PC-3 (cell line): ENCODE measurements around the gene ATOH8.

Source experiments
- CTCF ChIP-seq: fragments of 300-600 bp; sonication (generic); conservative IDR thresholded peaks from 2 replicates; pipeline ENCODE4 v1.5.1; 2017; ENCODE audit warnings: antibody characterized with exemption, low read depth, mild to moderate bottlenecking, low read length
- EZH2 ChIP-seq: fragments of 300-600 bp; sonication (generic); IDR thresholded peaks from one replicate; pipeline ENCODE4 v1.6.1; 2017; ENCODE audit warnings: antibody characterized with exemption, mild to moderate bottlenecking, low read length; ENCODE audit not compliant: unreplicated experiment

GRCh38 chr2:85772841-85773491, 19.2 kb downstream of the ATOH8 start:
- TF ChIP-seq CTCF (no peak), EZH2 (no peak)
